ENCODE measurements around the gene GPX2.

DNA sequence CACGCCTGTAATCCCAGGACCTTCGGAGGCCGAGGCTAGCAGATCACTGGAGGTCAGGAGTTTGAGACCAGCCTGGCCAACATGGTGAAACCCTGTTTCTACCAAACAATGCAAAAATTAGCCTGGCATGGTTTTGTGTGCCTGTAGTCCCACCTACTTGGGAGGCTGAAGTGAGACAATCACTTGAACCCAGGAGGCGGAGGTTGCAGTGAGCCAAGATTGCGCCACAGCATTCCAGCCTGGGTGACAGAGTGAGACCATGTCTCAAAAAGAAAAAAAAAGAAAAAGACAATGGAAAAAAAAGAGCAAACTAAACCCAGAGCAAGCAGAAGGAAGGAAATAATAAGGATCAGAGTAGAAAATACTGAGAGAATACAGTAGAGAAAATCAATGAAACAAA, 22.9 kb downstream of the GPX2 start:
- TF ChIP-seq, protein P1, sequence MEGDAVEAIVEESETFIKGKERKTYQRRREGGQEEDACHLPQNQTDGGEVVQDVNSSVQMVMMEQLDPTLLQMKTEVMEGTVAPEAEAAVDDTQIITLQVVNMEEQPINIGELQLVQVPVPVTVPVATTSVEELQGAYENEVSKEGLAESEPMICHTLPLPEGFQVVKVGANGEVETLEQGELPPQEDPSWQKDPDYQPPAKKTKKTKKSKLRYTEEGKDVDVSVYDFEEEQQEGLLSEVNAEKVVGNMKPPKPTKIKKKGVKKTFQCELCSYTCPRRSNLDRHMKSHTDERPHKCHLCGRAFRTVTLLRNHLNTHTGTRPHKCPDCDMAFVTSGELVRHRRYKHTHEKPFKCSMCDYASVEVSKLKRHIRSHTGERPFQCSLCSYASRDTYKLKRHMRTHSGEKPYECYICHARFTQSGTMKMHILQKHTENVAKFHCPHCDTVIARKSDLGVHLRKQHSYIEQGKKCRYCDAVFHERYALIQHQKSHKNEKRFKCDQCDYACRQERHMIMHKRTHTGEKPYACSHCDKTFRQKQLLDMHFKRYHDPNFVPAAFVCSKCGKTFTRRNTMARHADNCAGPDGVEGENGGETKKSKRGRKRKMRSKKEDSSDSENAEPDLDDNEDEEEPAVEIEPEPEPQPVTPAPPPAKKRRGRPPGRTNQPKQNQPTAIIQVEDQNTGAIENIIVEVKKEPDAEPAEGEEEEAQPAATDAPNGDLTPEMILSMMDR (IDR thresholded peaks at IDR 0.05), result no peak
- no peak for TF ChIP-seq POLR2A (IDR thresholded peaks at IDR 0.05)
